ENCODE measurements around the gene ADD3.

The ADD3 gene

GRCh38 chr10:110081911-110082310 lies 74.1 kb downstream of the ADD3 start:
- no peaks in the 10 kb centered on the region for H3K9me2 ChIP-seq (ENCODE audit: low read depth, low read length)
- H3K36me3 ChIP-seq (ENCODE audit: insufficient read depth, low read length) = no peaks in the 10 kb centered on the region
- no peaks in the 10 kb centered on the region for H3K9me3 ChIP-seq (ENCODE audit: low read length)
- H3K27me3 ChIP-seq (ENCODE audit: insufficient read depth, low read length) = no peaks in the 10 kb centered on the region
- H3K4me2 ChIP-seq (ENCODE audit: low read length) = no peak overlapping the region
- no peak overlapping the region for H3K9ac ChIP-seq (ENCODE audit: low read length)
- H3K4me1 ChIP-seq (ENCODE audit: insufficient read depth, low read length, severe bottlenecking) = peaks cover 40% of the 10 kb centered on the region
- no peak overlapping the region for H2AFZ ChIP-seq (ENCODE audit: low read length)
- H3K4me3 ChIP-seq (ENCODE audit: low read depth, low read length, poor library complexity, severe bottlenecking) = no peak overlapping the region
- H3K27ac ChIP-seq (ENCODE audit: low read depth, low read length, poor library complexity, severe bottlenecking) = no peak overlapping the region
- H3F3A ChIP-seq (ENCODE audit: insufficient read depth, low read length) = no peaks in the 10 kb centered on the region
- H4K20me1 ChIP-seq (ENCODE audit: insufficient read depth, low read length) = no peaks in the 10 kb centered on the region
- H3K79me2 ChIP-seq (ENCODE audit: insufficient read depth, low read length) = peaks cover 39% of the 10 kb centered on the region
- TF ChIP-seq CTCF (IDR thresholded peaks at IDR 0.05; ENCODE audit: low read length) = no peak
- TF ChIP-seq EZH2 (IDR thresholded peaks at IDR 0.05; ENCODE audit: borderline replicate concordance, low read length) = no peak

GRCh38 chr10:110083884-110084283 lies 76.1 kb downstream of the ADD3 start:
- no peak for TF ChIP-seq EZH2 (IDR thresholded peaks at IDR 0.05; ENCODE audit: borderline replicate concordance, low read length)
- TF ChIP-seq CTCF (IDR thresholded peaks at IDR 0.05; ENCODE audit: low read length) = no peak
- Histone ChIP-seq H3K4me1 (ENCODE audit: insufficient read depth, low read length, severe bottlenecking) (peaks cover 23% of the 10 kb centered on the region), H3K27me3 (ENCODE audit: insufficient read depth, low read length) (no peaks in the 10 kb centered on the region), H3K36me3 (ENCODE audit: insufficient read depth, low read length) (no peaks in the 10 kb centered on the region), H4K20me1 (ENCODE audit: insufficient read depth, low read length) (no peaks in the 10 kb centered on the region), H3K9me3 (ENCODE audit: low read length) (no peaks in the 10 kb centered on the region), H3K9me2 (ENCODE audit: low read depth, low read length) (no peaks in the 10 kb centered on the region), H3K27ac (ENCODE audit: low read depth, low read length, poor library complexity, severe bottlenecking) (no peak overlapping the region), H3K9ac (ENCODE audit: low read length) (no peak overlapping the region), H3K79me2 (ENCODE audit: insufficient read depth, low read length) (peaks cover 29% of the 10 kb centered on the region), H3K4me2 (ENCODE audit: low read length) (no peak overlapping the region), H3K4me3 (ENCODE audit: low read depth, low read length, poor library complexity, severe bottlenecking) (no peak overlapping the region), H3F3A (ENCODE audit: insufficient read depth, low read length) (no peaks in the 10 kb centered on the region), H2AFZ (ENCODE audit: low read length) (no peak overlapping the region)

GRCh38 chr10:110087682-110088081 lies 79.9 kb downstream of the ADD3 start:
- TF ChIP-seq CTCF (IDR thresholded peaks at IDR 0.05; ENCODE audit: low read length) = no peak
- no peak for TF ChIP-seq EZH2 (IDR thresholded peaks at IDR 0.05; ENCODE audit: borderline replicate concordance, low read length)
- H3F3A ChIP-seq (ENCODE audit: insufficient read depth, low read length) = no peaks in the 10 kb centered on the region

More at GRCh38 chr10:110087682-110088081, 79.9 kb downstream of the ADD3 start:
- Histone ChIP-seq H3K27ac (ENCODE audit: low read depth, low read length, poor library complexity, severe bottlenecking) (no peak overlapping the region), H3K79me2 (ENCODE audit: insufficient read depth, low read length) (peaks cover 16% of the 10 kb centered on the region), H4K20me1 (ENCODE audit: insufficient read depth, low read length) (no peaks in the 10 kb centered on the region), H3K9ac (ENCODE audit: low read length) (no peak overlapping the region), H3K9me2 (ENCODE audit: low read depth, low read length) (no peaks in the 10 kb centered on the region), H3K4me1 (ENCODE audit: insufficient read depth, low read length, severe bottlenecking) (peaks cover 14% of the 10 kb centered on the region), H3K9me3 (ENCODE audit: low read length) (no peaks in the 10 kb centered on the region), H3K4me3 (ENCODE audit: low read depth, low read length, poor library complexity, severe bottlenecking) (no peak overlapping the region), H3K27me3 (ENCODE audit: insufficient read depth, low read length) (no peaks in the 10 kb centered on the region), H2AFZ (ENCODE audit: low read length) (no peak overlapping the region), H3K36me3 (ENCODE audit: insufficient read depth, low read length) (0 out of 2 replicates have a peak, but pooled peaks cover 6% of the 10 kb centered on the region), H3K4me2 (ENCODE audit: low read length) (no peak overlapping the region)
